ENCODE measurements around the gene SCN4B.

DNA sequence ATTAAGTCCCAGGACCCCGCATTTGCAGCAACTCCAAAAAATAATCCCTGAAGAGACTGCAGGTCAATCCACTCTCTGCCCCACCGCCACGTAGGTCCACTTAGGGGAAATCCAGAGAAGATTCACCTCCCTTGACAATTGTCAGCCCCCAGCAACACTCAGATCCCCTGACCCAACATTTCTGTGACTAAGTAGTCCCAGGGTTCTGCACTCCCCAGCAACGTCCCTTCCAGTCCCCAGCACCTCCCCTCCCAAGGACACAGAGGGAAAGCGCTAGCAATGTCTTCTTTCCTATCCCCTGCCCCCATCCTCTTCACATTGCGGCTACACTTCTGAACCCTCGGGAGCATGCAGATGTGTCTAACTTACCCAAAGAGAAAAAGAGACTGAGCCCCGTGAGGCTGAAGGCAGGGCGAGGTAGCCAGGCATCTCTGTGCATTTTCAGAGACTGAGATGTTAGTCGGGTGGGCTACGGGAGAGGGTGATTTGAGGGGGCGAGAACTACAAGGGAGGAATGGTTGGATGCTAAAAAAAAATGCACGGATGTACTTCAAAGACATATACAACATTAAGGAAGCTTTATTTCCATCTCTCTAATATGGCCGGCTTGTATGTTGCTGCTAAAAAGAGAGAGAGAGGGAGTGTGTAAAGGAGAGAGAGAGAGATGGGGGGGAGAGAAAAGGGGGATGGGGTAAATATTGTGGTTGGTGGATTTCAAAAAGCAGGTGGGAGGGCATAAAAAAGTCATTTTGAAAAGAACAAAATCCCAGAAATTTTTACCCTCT lies 23.6 kb upstream of the SCN4B start, which contains the start of gene SCN2B:
- no peak for TF ChIP-seq POLR2A (IDR thresholded peaks at IDR 0.05; ENCODE audit: low read depth, low read length)
- no peak for TF ChIP-seq TAF1 (IDR thresholded peaks at IDR 0.05; ENCODE audit: borderline replicate concordance, low read depth, low read length)
